Measurements from ENCODE around the gene TCERG1.

Gene TCERG1

DNA sequence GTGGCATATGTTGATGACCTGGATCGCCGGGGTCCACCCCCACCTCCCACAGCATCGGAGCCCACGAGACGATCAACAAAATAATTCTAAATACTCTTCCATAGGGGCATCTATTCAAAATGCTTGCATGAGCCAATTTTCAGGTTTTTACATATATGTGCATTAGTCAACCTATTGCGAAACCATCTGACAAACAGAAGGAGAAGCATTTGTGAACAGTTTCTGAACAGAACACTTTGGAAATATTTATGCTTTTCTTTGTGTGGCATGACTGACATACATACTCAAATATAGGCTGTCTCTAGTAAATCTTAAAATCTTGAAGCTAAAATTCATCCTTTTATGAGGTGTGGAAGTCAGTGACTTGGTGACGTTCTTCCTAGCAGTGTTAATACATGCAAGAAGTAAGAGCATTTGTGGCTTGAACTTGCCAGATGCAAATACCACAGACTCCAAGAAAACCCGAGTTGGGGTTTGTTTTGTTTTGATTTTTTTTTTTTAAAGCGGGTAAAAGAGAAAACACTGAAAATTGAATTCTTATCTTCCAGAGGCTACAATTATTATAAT is 63.5 kb downstream of the TCERG1 start:
- peak; percentile 62 for DNase-seq (ENCODE audit: low read depth)

GRCh38 chr5:146513462-146513861 is 66.3 kb downstream of the TCERG1 start:
- no peak overlapping the region for H3K4me3 ChIP-seq (ENCODE audit: control insufficient read depth, low read depth, low read length)
- no peak for TF ChIP-seq CTCF (conservative IDR thresholded peaks at IDR 0.05; ENCODE audit: control insufficient read depth, insufficient read depth, low read depth, low read length)
- no peak for DNase-seq (ENCODE audit: low read depth)

More for the DNA sequence above, 63.5 kb downstream of the TCERG1 start:
- no peak for TF ChIP-seq CTCF (conservative IDR thresholded peaks at IDR 0.05; ENCODE audit: control insufficient read depth, insufficient read depth, low read depth, low read length)
- no peak overlapping the region for H3K4me3 ChIP-seq (ENCODE audit: control insufficient read depth, low read depth, low read length)

GRCh38 chr5:146514575-146514974 is 67.4 kb downstream of the TCERG1 start:
- no peak for DNase-seq (ENCODE audit: low read depth)
- TF ChIP-seq CTCF (conservative IDR thresholded peaks at IDR 0.05; ENCODE audit: control insufficient read depth, insufficient read depth, low read depth, low read length) = no peak
- no peak overlapping the region for H3K4me3 ChIP-seq (ENCODE audit: control insufficient read depth, low read depth, low read length)

- no peak for TF ChIP-seq CTCF (conservative IDR thresholded peaks at IDR 0.05; ENCODE audit: control insufficient read depth, insufficient read depth, low read depth, low read length)
- DNase-seq (ENCODE audit: low read depth) = no peak
- H3K4me3 ChIP-seq (ENCODE audit: control insufficient read depth, low read depth, low read length) = no peak overlapping the region
These were observed 68.5 kb downstream of the TCERG1 start for GRCh38 chr5:146515473-146516150.

- peak; percentile 3 for DNase-seq (ENCODE audit: low read depth)
- no peak within 1 kb of the TSS for H3K4me3 ChIP-seq (ENCODE audit: control insufficient read depth, low read depth, low read length)
- no peak for TF ChIP-seq CTCF (conservative IDR thresholded peaks at IDR 0.05; ENCODE audit: control insufficient read depth, insufficient read depth, low read depth, low read length)
These were observed 69.0 kb downstream of the TCERG1 start, which contains the start of gene GPR151 for GRCh38 chr5:146516151-146516475. Gene GPR151, minus strand, starts transcription at chr5:146516190. Its CDS starts 77 bp downstream, at chr5:146516113.

DNA sequence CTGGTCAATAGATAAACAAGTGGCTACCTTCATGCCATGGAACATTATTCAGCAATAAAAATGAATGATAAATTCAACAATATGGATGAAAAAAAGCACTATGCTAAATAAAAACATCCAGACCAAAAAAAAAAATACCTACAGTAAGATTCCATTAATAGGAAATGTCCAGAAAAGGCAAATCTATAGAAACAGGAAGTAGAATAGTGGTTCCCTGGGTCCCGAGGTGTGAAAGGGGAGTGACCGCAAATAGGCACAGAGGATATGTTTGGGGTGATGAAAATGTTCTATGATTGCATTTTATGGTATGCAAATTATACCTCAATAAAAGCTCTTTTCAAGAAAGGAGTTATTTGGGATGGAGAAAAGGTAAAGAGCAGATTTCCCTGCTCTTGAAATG is 72.4 kb downstream of the TCERG1 start:
- no peak for DNase-seq (ENCODE audit: low read depth)
- no peak overlapping the region for H3K4me3 ChIP-seq (ENCODE audit: control insufficient read depth, low read depth, low read length)
- no peak for TF ChIP-seq CTCF (conservative IDR thresholded peaks at IDR 0.05; ENCODE audit: control insufficient read depth, insufficient read depth, low read depth, low read length)
